CD4-positive, alpha-beta memory T cell (primary cell): ENCODE data around the gene BTG1. TPM values are rescaled to one million over a fixed set of nuclear protein-coding genes. Genes with fewer than 3 reads are reported as not detected.

Experiments
- CTCF ChIA-PET: fragments of 350-600 bp; sonication (Branson Sonifier 250); formaldehyde crosslinking; loops from one replicate; lab custom pipeline; 2021; ENCODE audit warnings: inconsistent platforms; ENCODE audit not compliant: partially characterized antibody; lab: Charles Lee
- POLR2A ChIA-PET: fragments of 350-600 bp; sonication (Branson Sonifier 250); formaldehyde crosslinking; loops from one replicate; lab custom pipeline; 2021; ENCODE audit not compliant: partially characterized antibody; lab: Charles Lee
- DNase-seq, 5 donors: peaks; one replicate each; pipeline versions ENCODE4 v3.0.0 to v3.0.0-alpha.2; 2020 to 2022; ENCODE audit warnings: mixed read lengths in 1 of 5
- H3K27ac ChIP-seq: one replicate; pipeline ENCODE4 v1.7.0; 2013; ENCODE audit warnings: low read depth, low read length
- H3K27me3 ChIP-seq: 2 replicates; pipeline ENCODE4 v1.7.0; 2013; ENCODE audit warnings: mild to moderate bottlenecking, low read length, moderate library complexity; ENCODE audit not compliant: insufficient read depth
- H3K36me3 ChIP-seq: 2 replicates; pipeline ENCODE4 v1.7.0; 2013; ENCODE audit warnings: mild to moderate bottlenecking, low read length, moderate library complexity; ENCODE audit not compliant: insufficient read depth
- H3K4me1 ChIP-seq: 2 replicates; pipeline ENCODE4 v1.7.0; 2013; ENCODE audit warnings: mild to moderate bottlenecking, low read length, moderate library complexity; ENCODE audit not compliant: insufficient read depth
- H3K4me3 ChIP-seq, 2 donors: one replicate each; pipeline ENCODE4 v1.7.0; 2013; ENCODE audit warnings: low read length in 2 of 2, mild to moderate bottlenecking in 1 of 2
- H3K9me3 ChIP-seq, 2 donors: one replicate each; pipeline ENCODE4 v1.7.0; 2013; ENCODE audit warnings: low read length in 2 of 2, control low read depth in 1 of 2; ENCODE audit not compliant: control insufficient read depth in 1 of 2
- H3K27ac Mint-ChIP-seq, 7 donors: one replicate each; pipeline ENCODE4 v1.8.0; 2020 to 2021; ENCODE audit warnings: mixed read lengths in 7 of 7, mild to moderate bottlenecking in 6 of 7, inconsistent platforms in 3 of 7, moderate library complexity in 3 of 7
- H3K27me3 Mint-ChIP-seq, 2 donors: one replicate each; pipeline ENCODE4 v1.8.0; 2020 to 2021; ENCODE audit warnings: mixed read lengths in 2 of 2
- H3K36me3 Mint-ChIP-seq, 2 donors: one replicate each; pipeline ENCODE4 v1.8.0; 2020 to 2021; ENCODE audit warnings: mixed read lengths in 2 of 2, inconsistent platforms in 1 of 2, mild to moderate bottlenecking in 1 of 2
- H3K4me1 Mint-ChIP-seq, 4 donors: one replicate each; pipeline ENCODE4 v1.8.0; 2020 to 2021; ENCODE audit warnings: mixed read lengths in 4 of 4, mild to moderate bottlenecking in 1 of 4
- H3K4me3 Mint-ChIP-seq, 8 donors: one replicate each; pipeline ENCODE4 v1.8.0; 2020 to 2021; ENCODE audit warnings: mixed read lengths in 8 of 8, mild to moderate bottlenecking in 7 of 8, moderate library complexity in 6 of 8, inconsistent platforms in 3 of 8
- H3K9me3 Mint-ChIP-seq, 8 donors: one replicate each; pipeline ENCODE4 v1.8.0; 2020 to 2021; ENCODE audit warnings: mixed read lengths in 8 of 8, mild to moderate bottlenecking in 5 of 8, inconsistent platforms in 3 of 8, moderate library complexity in 1 of 8
- intact Hi-C: fragments of 100-400 bp; cut with micrococcal nuclease; formaldehyde crosslinking; loops from one replicate; pipeline ENCODE4 v1.15.1; 2023
- polyA plus RNA-seq, 2 donors: library from polyadenylated mRNA; unstranded; fragments of 300-500 nt; fragmentation: Illumina TruSeq; gene quantifications; one replicate each; pipeline ENCODE4 v1.2.3, GENCODE V29; 2021
- total RNA-seq, 2 experiments: library from RNA; stranded (reverse); gene quantifications; one replicate each; pipeline ENCODE4 v1.2.3, GENCODE V29; 2021

Gene BTG1
- total and polyA plus RNA-seq, 4 experiments from 2014 or later: 339 to 765 (median 450) TPM

- peak overlapping the region; percentile 92 to 100 (median 100) for H3K4me3 Mint-ChIP-seq
- H3K27ac Mint-ChIP-seq: peak overlapping the region; percentile 95 to 100 (median 100)
- peaks cover 0 to 18% (median under 1%) of the 10 kb centered on the region in 8 donors for H3K9me3 Mint-ChIP-seq
- DNase-seq: no peak
- H3K27me3 Mint-ChIP-seq: no peaks in the 10 kb centered on the region
- peaks cover 9 to 37% (median 21%) of the 10 kb centered on the region in 4 donors for H3K4me1 Mint-ChIP-seq
- Histone ChIP-seq H3K36me3 (peaks cover 33% of the 10 kb centered on the region), H3K9me3 (no peaks in the 10 kb centered on the region), H3K27ac (peak overlapping the region; percentile 86), H3K4me3 (peak overlapping the region in 1 of 2 donors; percentile 83), H3K27me3 (no peaks in the 10 kb centered on the region), H3K4me1 (peaks cover 23% of the 10 kb centered on the region)
- intact Hi-C loops: loop anchor here (1.0 to 5.0 kb wide), 2 partner anchors 362 to 763 kb away; no protein-coding TSS in a partner anchor
- H3K36me3 Mint-ChIP-seq: peaks cover 61 to 62% of the 10 kb centered on the region in 2 donors
- POLR2A ChIA-PET: interaction anchor here (0.5 to 10.8 kb wide), 118 partner anchors 11 to 784 kb away, joined by 3 to 630 read pairs (median 6); partner anchors contain the start of gene EEA1
- CTCF ChIA-PET: interaction anchor here (0.6 to 6.6 kb wide), 36 partner anchors 12 to 763 kb away, joined by 3 to 91 read pairs (median 4); no protein-coding TSS in a partner anchor
Measured at GRCh38 chr12:92145481-92145730, 240 bp downstream of the BTG1 start.

- peak in 4 of 5 donors; percentile 54 to 61 (median 58) for DNase-seq
- Histone ChIP-seq H3K27ac (peak overlapping the region; percentile 86), H3K9me3 (no peaks in the 10 kb centered on the region), H3K4me3 (peak overlapping the region; percentile 83 to 89), H3K4me1 (peaks cover 23% of the 10 kb centered on the region), H3K36me3 (peaks cover 33% of the 10 kb centered on the region), H3K27me3 (no peaks in the 10 kb centered on the region)
- Mint-ChIP-seq H3K4me1 (peaks cover 10 to 37% (median 21%) of the 10 kb centered on the region in 4 donors), H3K36me3 (peaks cover 64 to 66% of the 10 kb centered on the region in 2 donors), H3K27me3 (no peaks in the 10 kb centered on the region), H3K4me3 (peak overlapping the region; percentile 87 to 100 (median 100)), H3K27ac (peak overlapping the region; percentile 95 to 100 (median 100)), H3K9me3 (peaks cover 0 to 18% (median under 1%) of the 10 kb centered on the region in 8 donors)
- CTCF ChIA-PET: interaction anchor here (0.9 to 6.6 kb wide), 38 partner anchors 11 to 763 kb away, joined by 3 to 91 read pairs (median 4); no protein-coding TSS in a partner anchor
- POLR2A ChIA-PET: interaction anchor here (0.5 to 10.8 kb wide), 111 partner anchors 12 to 1555 kb away, joined by 3 to 630 read pairs (median 6); partner anchors contain the start of gene EEA1
- intact Hi-C loops: loop anchor here (1.0 to 5.0 kb wide), 6 partner anchors 88 to 763 kb away; no protein-coding TSS in a partner anchor
Measured at GRCh38 chr12:92144631-92145480, 790 bp downstream of the BTG1 start.

- Histone ChIP-seq H3K27ac (peak overlapping the region; percentile 86), H3K4me1 (peaks cover 21% of the 10 kb centered on the region), H3K27me3 (no peaks in the 10 kb centered on the region), H3K36me3 (peaks cover 33% of the 10 kb centered on the region), H3K4me3 (peak overlapping the region; percentile 83 to 89), H3K9me3 (no peaks in the 10 kb centered on the region)
- ChIA-PET POLR2A (interaction anchor here (0.6 to 10.8 kb wide), 81 partner anchors 12 to 762 kb away, joined by 3 to 630 read pairs (median 8); no protein-coding TSS in a partner anchor), CTCF (interaction anchor here (0.9 to 6.6 kb wide), 26 partner anchors 10 to 762 kb away, joined by 3 to 91 read pairs (median 6); no protein-coding TSS in a partner anchor)
- H3K4me3 Mint-ChIP-seq: peak overlapping the region; percentile 87 to 100 (median 100)
- peaks cover 63 to 71% of the 10 kb centered on the region in 2 donors for H3K36me3 Mint-ChIP-seq
- peaks cover 0 to 18% (median under 1%) of the 10 kb centered on the region in 8 donors for H3K9me3 Mint-ChIP-seq
- H3K4me1 Mint-ChIP-seq: peaks cover 10 to 32% (median 20%) of the 10 kb centered on the region in 4 donors
- H3K27ac Mint-ChIP-seq: peak overlapping the region; percentile 95 to 100 (median 100)
- H3K27me3 Mint-ChIP-seq: no peaks in the 10 kb centered on the region
- intact Hi-C loops: loop anchor here (1.0 to 5.0 kb wide), 5 partner anchors 87 to 566 kb away; no protein-coding TSS in a partner anchor
- peak; percentile 79 to 86 (median 82) for DNase-seq
Measured at GRCh38 chr12:92143686-92144630, 1.7 kb downstream of the BTG1 start.

- CTCF ChIA-PET: interaction anchor here (0.7 to 6.6 kb wide), 23 partner anchors 10 to 761 kb away, joined by 3 to 91 read pairs (median 6); no protein-coding TSS in a partner anchor
- DNase-seq: no peak
- Mint-ChIP-seq H3K36me3 (peaks cover 58 to 74% of the 10 kb centered on the region in 2 donors), H3K4me3 (peak overlapping the region; percentile 87 to 100 (median 100)), H3K27me3 (no peaks in the 10 kb centered on the region), H3K4me1 (peaks cover 9 to 27% (median 15%) of the 10 kb centered on the region in 4 donors), H3K9me3 (peaks cover 0 to 18% (median under 1%) of the 10 kb centered on the region in 8 donors), H3K27ac (peak overlapping the region; percentile 95 to 100 (median 100))
- H3K27me3 ChIP-seq: no peaks in the 10 kb centered on the region
- peak overlapping the region; percentile 86 for H3K27ac ChIP-seq
- H3K4me3 ChIP-seq: peak overlapping the region; percentile 83 to 89
- H3K36me3 ChIP-seq: peaks cover 33% of the 10 kb centered on the region
- peaks cover 15% of the 10 kb centered on the region for H3K4me1 ChIP-seq
- no peaks in the 10 kb centered on the region for H3K9me3 ChIP-seq
- intact Hi-C loops: loop anchor here (1.0 to 5.0 kb wide), 2 partner anchors 86 to 507 kb away; no protein-coding TSS in a partner anchor
- POLR2A ChIA-PET: interaction anchor here (0.6 to 10.8 kb wide), 59 partner anchors 11 to 761 kb away, joined by 3 to 630 read pairs (median 17); no protein-coding TSS in a partner anchor
Measured at GRCh38 chr12:92143258-92143657, 2.4 kb downstream of the BTG1 start.

- Mint-ChIP-seq H3K4me3 (peak overlapping the region; percentile 87 to 100 (median 100)), H3K27me3 (no peaks in the 10 kb centered on the region), H3K27ac (peak overlapping the region; percentile 95 to 100 (median 100)), H3K36me3 (peaks cover 58 to 82% of the 10 kb centered on the region in 2 donors), H3K4me1 (peaks cover 7 to 30% (median 14%) of the 10 kb centered on the region in 4 donors), H3K9me3 (peaks cover 0 to 18% (median under 1%) of the 10 kb centered on the region in 8 donors)
- DNase-seq: no peak
- H3K4me3 ChIP-seq: peak overlapping the region; percentile 83 to 89
- ChIA-PET POLR2A (interaction anchor here (0.6 to 10.8 kb wide), 39 partner anchors 10 to 760 kb away, joined by 3 to 630 read pairs (median 17); no protein-coding TSS in a partner anchor), CTCF (interaction anchor here (0.7 to 6.6 kb wide), 13 partner anchors 9 to 760 kb away, joined by 3 to 91 read pairs (median 6); no protein-coding TSS in a partner anchor)
- H3K9me3 ChIP-seq: no peaks in the 10 kb centered on the region
- intact Hi-C loops: loop anchor here (1.0 to 5.0 kb wide), 2 partner anchors 85 to 331 kb away; no protein-coding TSS in a partner anchor
- peaks cover 33% of the 10 kb centered on the region for H3K36me3 ChIP-seq
- peak overlapping the region; percentile 86 for H3K27ac ChIP-seq
- H3K4me1 ChIP-seq: peaks cover 8% of the 10 kb centered on the region
- H3K27me3 ChIP-seq: no peaks in the 10 kb centered on the region
Measured at GRCh38 chr12:92142251-92142926, 3.3 kb downstream of the BTG1 start.
